ENCODE data around the gene GPR107. TPM values are rescaled to one million over a fixed set of nuclear protein-coding genes. Genes with fewer than 3 reads are reported as not detected.

Gene GPR107
- 40.8 TPM for total RNA-seq

GRCh38 chr9:130053504-130054324, at the start of gene GPR107:
Gene GPR107 (plus strand): TSS chr9:130053906. CDS start chr9:130053933, 27 bp downstream.

GRCh38 chr9:130042885-130043653, 10.6 kb upstream of the GPR107 start, which contains the start of gene FNBP1:
Gene FNBP1 (minus strand): TSS chr9:130043189. CDS start chr9:130042975, 214 bp downstream.

GRCh38 chr9:130172161-130172857, 118.6 kb downstream of the GPR107 start, which contains the start of gene NCS1:
Gene NCS1 (plus strand): TSS chr9:130172404. CDS start chr9:130172664, 260 bp downstream.

Small RNA genes lying within 50 kb of the gene (small RNA-seq; reads per million reads assigned to genes)
- not detected for gene RF00019

Other genes with a start within 250 kb of the GPR107 start
- gene TOR1A, start 229.8 kb upstream of the GPR107 start, total RNA-seq = 32.3 TPM
- gene C9orf78, start 218.6 kb upstream of the GPR107 start, total RNA-seq = 37.8 TPM
- gene USP20, start 218.4 kb upstream of the GPR107 start, total RNA-seq = 14.1 TPM
- 47.3 TPM for gene FNBP1, start 10.7 kb upstream of the GPR107 start, total RNA-seq
- gene NCS1, start 118.5 kb downstream of the GPR107 start, total RNA-seq = 259 TPM
- 0.46 TPM for gene HMCN2, start 211.9 kb downstream of the GPR107 start, total RNA-seq

All from diencephalon (tissue), 1 donor.